HG03342 (cell line): ENCODE measurements around the gene FAM110A.
"Not testable (repeated sequence)": the region's sequence is repeated elsewhere in the genome, so short reads cannot be mapped to it uniquely, and the experiment has no call there.

Experiments used
- ATAC-seq: cut with Tn5 transposase; IDR thresholded peaks from one replicate; pipeline ENCODE4 v1.9.1; 2021; ENCODE audit warnings: mild to moderate bottlenecking, moderate library complexity; ENCODE audit not compliant: unreplicated experiment

Gene FAM110A

GRCh38 chr20:833450-834150 is at the start of gene FAM110A:
Gene FAM110A (plus strand): TSS chr20:833715. CDS start chr20:844805, 11,090 bp downstream.
- ATAC-seq = peak; percentile 93

- no peak for ATAC-seq
Measured at GRCh38 chr20:787825-788224, 45.7 kb upstream of the FAM110A start.

- ATAC-seq = no peak
Measured at GRCh38 chr20:791056-791455, 42.5 kb upstream of the FAM110A start.

GRCh38 chr20:792248-792647 is 41.3 kb upstream of the FAM110A start:
- ATAC-seq = no peak

GRCh38 chr20:796921-797320 is 36.6 kb upstream of the FAM110A start:
- no peak for ATAC-seq

GRCh38 chr20:798746-799145 is 34.8 kb upstream of the FAM110A start:
- not testable (repeated sequence) for ATAC-seq

- not testable (repeated sequence) for ATAC-seq
Measured at GRCh38 chr20:800026-800425, 33.5 kb upstream of the FAM110A start.

- ATAC-seq = no peak
Measured at GRCh38 chr20:801678-802077, 31.8 kb upstream of the FAM110A start.

- no peak for ATAC-seq
Measured at GRCh38 chr20:805713-806112, 27.8 kb upstream of the FAM110A start.

GRCh38 chr20:811776-812434 is 21.6 kb upstream of the FAM110A start:
- not testable (repeated sequence) for ATAC-seq

GRCh38 chr20:812435-812814 is 21.1 kb upstream of the FAM110A start:
- ATAC-seq = not testable (repeated sequence)

- no peak for ATAC-seq
Measured at GRCh38 chr20:813390-813789, 20.1 kb upstream of the FAM110A start.

- ATAC-seq = no peak
Measured at GRCh38 chr20:815226-815625, 18.3 kb upstream of the FAM110A start.

GRCh38 chr20:815914-816606 is 17.5 kb upstream of the FAM110A start:
- no peak for ATAC-seq

- ATAC-seq = no peak
Measured at GRCh38 chr20:818001-818664, 15.4 kb upstream of the FAM110A start.

GRCh38 chr20:819680-820322 is 13.7 kb upstream of the FAM110A start:
- ATAC-seq = no peak

- no peak for ATAC-seq
Measured at GRCh38 chr20:820323-820953, 13.1 kb upstream of the FAM110A start.

- no peak for ATAC-seq
Measured at GRCh38 chr20:821046-821730, 12.3 kb upstream of the FAM110A start.

GRCh38 chr20:821731-822065 is 11.8 kb upstream of the FAM110A start:
- no peak for ATAC-seq
